HG02610 (cell line): ENCODE data around the gene NRXN2.

Source experiments
- ATAC-seq: cut with Tn5 transposase; IDR thresholded peaks from one replicate; pipeline ENCODE4 v1.9.1; 2021; ENCODE audit warnings: mild to moderate bottlenecking, moderate library complexity; ENCODE audit not compliant: unreplicated experiment

NRXN2 gene

GRCh38 chr11:64744544-64745188 lies 21.7 kb upstream of the NRXN2 start:
- ATAC-seq, result no peak

- no peak for ATAC-seq
Measured at GRCh38 chr11:64743591-64744543, 20.9 kb upstream of the NRXN2 start, which contains the start of gene RASGRP2. Gene RASGRP2 (minus strand): TSS chr11:64744142. CDS start chr11:64742866, 1,276 bp downstream.

- ATAC-seq, result no peak
Measured at GRCh38 chr11:64742889-64743590, 20.0 kb upstream of the NRXN2 start.

- no peak for ATAC-seq
Measured at GRCh38 chr11:64742087-64742888, 19.3 kb upstream of the NRXN2 start.

- no peak for ATAC-seq
Measured at GRCh38 chr11:64741375-64742086, 18.5 kb upstream of the NRXN2 start.

GRCh38 chr11:64739871-64740270 lies 16.9 kb upstream of the NRXN2 start:
- no peak for ATAC-seq

- ATAC-seq, result no peak
Measured at GRCh38 chr11:64736654-64737053, 13.7 kb upstream of the NRXN2 start.

GRCh38 chr11:64735725-64736259 lies 12.8 kb upstream of the NRXN2 start:
- no peak for ATAC-seq

GRCh38 chr11:64734811-64735724 lies 12.1 kb upstream of the NRXN2 start:
- ATAC-seq, result no peak

- ATAC-seq, result no peak
Measured at GRCh38 chr11:64731601-64732000, 8.6 kb upstream of the NRXN2 start.

GRCh38 chr11:64729851-64730382 lies 6.9 kb upstream of the NRXN2 start:
- ATAC-seq, result no peak

- ATAC-seq, result no peak
Measured at GRCh38 chr11:64728757-64729365, 5.9 kb upstream of the NRXN2 start.

GRCh38 chr11:64726867-64727530 lies 4.0 kb upstream of the NRXN2 start:
- no peak for ATAC-seq

- ATAC-seq, result no peak
Measured at GRCh38 chr11:64726211-64726641, 3.2 kb upstream of the NRXN2 start.

GRCh38 chr11:64724863-64725532 lies 2.0 kb upstream of the NRXN2 start:
- no peak for ATAC-seq

GRCh38 chr11:64723907-64724862 lies 1.2 kb upstream of the NRXN2 start:
- ATAC-seq, result no peak
